Kidney (tissue), 14 donors: Measurements from ENCODE around the gene RHAG. TPM values are rescaled to one million over a fixed set of nuclear protein-coding genes. Genes with fewer than 3 reads are reported as not detected.

ENCODE experiments used
- DNase-seq, 5 donors: peaks; one replicate each; pipeline ENCODE4 v3.0.0-alpha.2; 2013 to 2020
- FAIRE-seq: peaks from 2 replicates; lab custom pipeline; 2012; peaks lifted over from hg19 to GRCh38; lab: Jason Lieb, UNC
- H3K27ac ChIP-seq, 2 donors: one replicate each; pipeline ENCODE4 v1.7.0; 2013; ENCODE audit warnings: low read depth in 2 of 2, low read length in 2 of 2, inconsistent platforms in 1 of 2
- H3K27me3 ChIP-seq: one replicate; pipeline ENCODE4 v1.7.1; 2013; ENCODE audit warnings: low read length, inconsistent platforms; ENCODE audit not compliant: control insufficient read depth, insufficient read depth
- H3K36me3 ChIP-seq, 3 donors: one replicate each; pipeline versions ENCODE4 v1.7.0 to v1.7.1; 2013; ENCODE audit warnings: low read length in 3 of 3, control low read depth in 1 of 3, inconsistent platforms in 1 of 3; ENCODE audit not compliant: insufficient read depth in 3 of 3, control insufficient read depth in 2 of 3
- H3K4me1 ChIP-seq, 3 donors: one replicate each; pipeline versions ENCODE4 v1.7.0 to v1.7.1; 2013; ENCODE audit warnings: low read length in 3 of 3, inconsistent platforms in 1 of 3, low read depth in 1 of 3; ENCODE audit not compliant: control insufficient read depth in 2 of 3, insufficient read depth in 2 of 3
- H3K4me3 ChIP-seq, 3 donors: one replicate each; pipeline versions ENCODE4 v1.7.0 to v1.8.1; 2013; ENCODE audit warnings: low read length in 3 of 3, control low read depth in 1 of 3, inconsistent platforms in 1 of 3
- H3K9ac ChIP-seq, 3 donors: one replicate each; pipeline versions ENCODE4 v1.7.0 to v1.7.1; 2013; ENCODE audit warnings: low read length in 3 of 3, control low read depth in 1 of 3, inconsistent platforms in 1 of 3
- H3K9me3 ChIP-seq, 3 donors: one replicate each; pipeline versions ENCODE4 v1.7.0 to v1.7.1; 2013; ENCODE audit warnings: low read length in 3 of 3, control low read depth in 1 of 3, inconsistent platforms in 1 of 3; ENCODE audit not compliant: control insufficient read depth in 2 of 3, insufficient read depth in 1 of 3
- CTCF ChIP-seq: IDR thresholded peaks from 3 replicates; pipeline ENCODE4 v1.5.1; 2012; ENCODE audit warnings: mild to moderate bottlenecking, moderate library complexity, borderline replicate concordance; ENCODE audit not compliant: insufficient read depth; ENCODE audit errors: extremely low read depth
- intact Hi-C: fragments of 100-400 bp; cut with DNase I; formaldehyde crosslinking; loops from one replicate; pipeline ENCODE4 v1.11.1; 2022
- polyA plus RNA-seq: library from polyadenylated mRNA; stranded (reverse); fragments of 350-450 nt; fragmentation: Illumina TruSeq; extraction: RNeasy Lipid Tissue Mini Kit (QIAGEN cat#74804); gene quantifications from one replicate; pipeline ENCODE4 v1.2.3, GENCODE V29; 2014; ENCODE audit warnings: low read depth, low replicate concordance; ENCODE audit not compliant: insufficient read depth
- total RNA-seq: library from RNA; stranded (reverse); fragmentation: NEBNext Ultra II Directional; extraction: Animal tissue kit (Norgen Biotek cat#: 25700); gene quantifications from one replicate; pipeline ENCODE4 v1.2.1, GENCODE V29; 2021
- donor health status: control.
- donor health status: control.
- donor health status: control.
- donor health status: control.
- donor health status: control.
- donor health status: DM: yes; HTN: yes; CAD: no.
- donor health status: Normal renal cell carcinoma (clear cell type).

Gene RHAG
- total and polyA plus RNA-seq, 2 donors from 2014 or later = not detected

GRCh38 chr6:49635480-49635879, 1.2 kb downstream of the RHAG start:
- FAIRE-seq (no peak), DNase-seq (no peak)
- intact Hi-C loops = no loop called here
- Histone ChIP-seq H3K4me1 (no peaks in the 10 kb centered on the region), H3K4me3 (no peak overlapping the region), H3K9ac (no peak overlapping the region), H3K27me3 (no peaks in the 10 kb centered on the region), H3K9me3 (no peaks in the 10 kb centered on the region), H3K27ac (no peak overlapping the region), H3K36me3 (no peaks in the 10 kb centered on the region)
- no peak for TF ChIP-seq CTCF

- H3K9me3 ChIP-seq = no peaks in the 10 kb centered on the region
- no peak overlapping the region for H3K4me3 ChIP-seq
- H3K4me1 ChIP-seq = no peaks in the 10 kb centered on the region
- no peak for FAIRE-seq
- intact Hi-C loops = no loop called here
- no peaks in the 10 kb centered on the region for H3K27me3 ChIP-seq
- H3K9ac ChIP-seq = no peak overlapping the region
- no peak for TF ChIP-seq CTCF
- no peak for DNase-seq
- no peak overlapping the region for H3K27ac ChIP-seq
- no peaks in the 10 kb centered on the region for H3K36me3 ChIP-seq
These were observed 1.8 kb downstream of the RHAG start for GRCh38 chr6:49634836-49635218.

GRCh38 chr6:49634092-49634835, 2.4 kb downstream of the RHAG start:
- Histone ChIP-seq H3K9me3 (no peaks in the 10 kb centered on the region), H3K27ac (no peak overlapping the region), H3K4me3 (no peak overlapping the region), H3K27me3 (no peaks in the 10 kb centered on the region), H3K36me3 (no peaks in the 10 kb centered on the region), H3K4me1 (no peaks in the 10 kb centered on the region), H3K9ac (no peak overlapping the region)
- DNase-seq (no peak), FAIRE-seq (no peak)
- TF ChIP-seq CTCF = no peak
- intact Hi-C loops = no loop called here

- no peak overlapping the region for H3K4me3 ChIP-seq
- DNase-seq (no peak), FAIRE-seq (no peak)
- no peaks in the 10 kb centered on the region for H3K36me3 ChIP-seq
- no peak overlapping the region for H3K27ac ChIP-seq
- intact Hi-C loops = no loop called here
- no peaks in the 10 kb centered on the region for H3K4me1 ChIP-seq
- no peak for TF ChIP-seq CTCF
- H3K9ac ChIP-seq = no peak overlapping the region
- H3K27me3 ChIP-seq = no peaks in the 10 kb centered on the region
- no peaks in the 10 kb centered on the region for H3K9me3 ChIP-seq
These were observed 3.1 kb downstream of the RHAG start for GRCh38 chr6:49633541-49633940.
